GM20000 (cell line): Measurements from ENCODE around the gene ILDR2.

Experiments used
- DNase-seq: peaks from one replicate; pipeline ENCODE4 v3.0.0; 2012; ENCODE audit warnings: low spot score
- CTCF ChIP-seq: IDR thresholded peaks from 2 replicates; pipeline ENCODE4 v1.5.1; 2012; ENCODE audit warnings: mild to moderate bottlenecking, control low read depth; ENCODE audit errors: extremely low read depth, missing control alignments

ILDR2 gene

GRCh38 chr1:166876540-166876838 lies 98.9 kb downstream of the ILDR2 start:
- no peak for TF ChIP-seq CTCF
- DNase-seq = no peak

GRCh38 chr1:166875734-166876539 lies 99.4 kb downstream of the ILDR2 start, which contains the start of gene TADA1:
Gene TADA1, minus strand, starts transcription at chr1:166876264. Its CDS starts 31 bp downstream, at chr1:166876233.
- TF ChIP-seq CTCF = no peak
- DNase-seq = peak; percentile 95

GRCh38 chr1:166875302-166875733 lies 100.0 kb downstream of the ILDR2 start:
- TF ChIP-seq CTCF = no peak
- DNase-seq = no peak

- no peak for DNase-seq
- no peak for TF ChIP-seq CTCF
These were observed 100.9 kb downstream of the ILDR2 start for GRCh38 chr1:166874464-166874863.

- no peak for TF ChIP-seq CTCF
- no peak for DNase-seq
These were observed 104.8 kb downstream of the ILDR2 start for GRCh38 chr1:166870584-166870983.

GRCh38 chr1:166869318-166870099 lies 105.8 kb downstream of the ILDR2 start:
- no peak for DNase-seq
- TF ChIP-seq CTCF = no peak

- TF ChIP-seq CTCF = no peak
- no peak for DNase-seq
These were observed 106.7 kb downstream of the ILDR2 start for GRCh38 chr1:166868639-166869038.
